WTC11 (cell line): ENCODE results near the gene ZNF397. TPM values are rescaled to one million over a fixed set of nuclear protein-coding genes. Genes with fewer than 3 reads are reported as not detected.

Experiments used
- ETV6 ChIP-seq: sonication (generic); formaldehyde crosslinking; IDR thresholded peaks from 2 replicates; pipeline ENCODE4 v1.8.1; 2022; ENCODE audit warnings: mild to moderate bottlenecking, missing genetic modification reagents
- GRHL2 ChIP-seq: fragments of 250-450 bp; sonication (Bioruptor Pico); IDR thresholded peaks from 2 replicates; pipeline ENCODE4 v1.8.0; 2022; ENCODE audit warnings: mild to moderate bottlenecking, moderate library complexity; ENCODE audit not compliant: insufficient replicate concordance, severe bottlenecking
- GTF2I ChIP-seq: fragments of 250-450 bp; sonication (Bioruptor Pico); conservative IDR thresholded peaks from 2 replicates; pipeline ENCODE4 v1.4.0; 2021; ENCODE audit warnings: mild to moderate bottlenecking
- IRF2 ChIP-seq: sonication (generic); formaldehyde crosslinking; IDR thresholded peaks from 2 replicates; pipeline ENCODE4 v1.8.0; 2022; ENCODE audit warnings: low read depth, missing genetic modification reagents, borderline replicate concordance
- JUN ChIP-seq: sonication (generic); formaldehyde crosslinking; IDR thresholded peaks from 2 replicates; pipeline ENCODE4 v1.8.0; 2023; ENCODE audit warnings: mild to moderate bottlenecking, missing genetic modification reagents
- KAT7 ChIP-seq: sonication (generic); formaldehyde crosslinking; IDR thresholded peaks from 2 replicates; pipeline ENCODE4 v1.8.1; 2023; ENCODE audit warnings: missing genetic modification reagents, mild to moderate bottlenecking, borderline replicate concordance
- MXD4 ChIP-seq: fragments of 250-450 bp; sonication (Bioruptor Pico); IDR thresholded peaks from 2 replicates; pipeline ENCODE4 v1.8.0; 2021; ENCODE audit warnings: mild to moderate bottlenecking, moderate library complexity, borderline replicate concordance
- MYBL2 ChIP-seq: sonication (generic); formaldehyde crosslinking; IDR thresholded peaks from 2 replicates; pipeline ENCODE4 v1.8.1; 2023; ENCODE audit warnings: mild to moderate bottlenecking, moderate library complexity, missing genetic modification reagents
- NR2C2 ChIP-seq: sonication (generic); formaldehyde crosslinking; IDR thresholded peaks from 2 replicates; pipeline ENCODE4 v1.8.0; 2022; ENCODE audit warnings: mild to moderate bottlenecking, missing genetic modification reagents
- NR3C1 ChIP-seq: sonication (generic); formaldehyde crosslinking; conservative IDR thresholded peaks from 2 replicates; pipeline ENCODE4 v1.8.1; 2023; ENCODE audit warnings: low read depth, mild to moderate bottlenecking, missing genetic modification reagents
- OVOL2 ChIP-seq: fragments of 250-450 bp; sonication (Bioruptor Pico); IDR thresholded peaks from 2 replicates; pipeline ENCODE4 v1.9.0; 2021; ENCODE audit warnings: mild to moderate bottlenecking, borderline replicate concordance
- PRRX2 ChIP-seq: fragments of 250-450 bp; sonication (Bioruptor Pico); IDR thresholded peaks from 2 replicates; pipeline ENCODE4 v1.8.0; 2021; ENCODE audit warnings: mild to moderate bottlenecking
- SP1 ChIP-seq: sonication (generic); formaldehyde crosslinking; conservative IDR thresholded peaks from 2 replicates; pipeline ENCODE4 v1.8.1; 2022; ENCODE audit warnings: missing genetic modification reagents
- TCF7 ChIP-seq: sonication (generic); formaldehyde crosslinking; IDR thresholded peaks from 2 replicates; pipeline ENCODE4 v1.8.0; 2022; ENCODE audit warnings: mild to moderate bottlenecking, low read depth, missing genetic modification reagents, moderate library complexity
- TEAD1 ChIP-seq: sonication (generic); formaldehyde crosslinking; IDR thresholded peaks from 2 replicates; pipeline ENCODE4 v1.8.0; 2022; ENCODE audit warnings: mild to moderate bottlenecking, missing genetic modification reagents
- TP53 ChIP-seq: sonication (generic); formaldehyde crosslinking; IDR thresholded peaks from 2 replicates; pipeline ENCODE4 v1.8.1; 2023; ENCODE audit warnings: mild to moderate bottlenecking, missing genetic modification reagents
- ZNF121 ChIP-seq: sonication (generic); formaldehyde crosslinking; IDR thresholded peaks from 2 replicates; pipeline ENCODE4 v1.8.0; 2023; ENCODE audit warnings: missing genetic modification reagents
- ZNF219 ChIP-seq: sonication (generic); formaldehyde crosslinking; IDR thresholded peaks from 2 replicates; pipeline ENCODE4 v1.8.0; 2023; ENCODE audit warnings: missing genetic modification reagents, mild to moderate bottlenecking, borderline replicate concordance
- ZNF671 ChIP-seq: fragments of 250-450 bp; sonication (Bioruptor Pico); IDR thresholded peaks from 2 replicates; pipeline ENCODE4 v1.8.0; 2021; ENCODE audit warnings: mild to moderate bottlenecking
- total RNA-seq: library from RNA; stranded (reverse); gene quantifications from 3 replicates; pipeline ENCODE4 v1.2.3, GENCODE V29; 2021
- TF ChIP-seq, protein P1 (sequence below): sonication (generic); formaldehyde crosslinking; IDR thresholded peaks from 2 replicates; pipeline ENCODE4 v1.8.0; 2023; ENCODE audit warnings: missing genetic modification reagents
- TF ChIP-seq, protein P2 (sequence below): sonication (generic); formaldehyde crosslinking; IDR thresholded peaks from 2 replicates; pipeline ENCODE4 v1.8.1; 2022; ENCODE audit warnings: mild to moderate bottlenecking, moderate library complexity, missing genetic modification reagents
- TF ChIP-seq, protein P3 (sequence below): fragments of 250-450 bp; sonication (Bioruptor Pico); IDR thresholded peaks from 2 replicates; pipeline ENCODE4 v1.8.0; 2021; ENCODE audit warnings: mild to moderate bottlenecking
- TF ChIP-seq, protein P4 (sequence below): fragments of 250-450 bp; sonication (Bioruptor Pico); IDR thresholded peaks from 2 replicates; pipeline ENCODE4 v1.9.0; 2021; ENCODE audit warnings: moderate library complexity, mild to moderate bottlenecking, inconsistent platforms, borderline replicate concordance
- TF ChIP-seq, protein P5 (sequence below): sonication (generic); formaldehyde crosslinking; IDR thresholded peaks from 2 replicates; pipeline ENCODE4 v1.8.0; 2023; ENCODE audit warnings: mild to moderate bottlenecking, missing genetic modification reagents
- TF ChIP-seq, protein P6 (sequence below): sonication (generic); formaldehyde crosslinking; IDR thresholded peaks from 2 replicates; pipeline ENCODE4 v1.8.1; 2023; ENCODE audit warnings: mild to moderate bottlenecking, missing genetic modification reagents, moderate library complexity
- TF ChIP-seq, protein P7 (sequence below): sonication (generic); formaldehyde crosslinking; IDR thresholded peaks from 2 replicates; pipeline ENCODE4 v1.8.1; 2023; ENCODE audit warnings: mild to moderate bottlenecking, missing genetic modification reagents
- TF ChIP-seq, protein P8 (sequence below): fragments of 250-450 bp; sonication (Bioruptor Pico); IDR thresholded peaks from 2 replicates; pipeline ENCODE4 v1.9.0; 2021; ENCODE audit warnings: mild to moderate bottlenecking
- TF ChIP-seq, protein P9 (sequence below): sonication (generic); formaldehyde crosslinking; conservative IDR thresholded peaks from 2 replicates; pipeline ENCODE4 v1.8.1; 2022; ENCODE audit warnings: mild to moderate bottlenecking, missing genetic modification reagents

ZNF397 gene
- total RNA-seq, 1 experiment from 2014 or later: 44.0 TPM

DNA sequence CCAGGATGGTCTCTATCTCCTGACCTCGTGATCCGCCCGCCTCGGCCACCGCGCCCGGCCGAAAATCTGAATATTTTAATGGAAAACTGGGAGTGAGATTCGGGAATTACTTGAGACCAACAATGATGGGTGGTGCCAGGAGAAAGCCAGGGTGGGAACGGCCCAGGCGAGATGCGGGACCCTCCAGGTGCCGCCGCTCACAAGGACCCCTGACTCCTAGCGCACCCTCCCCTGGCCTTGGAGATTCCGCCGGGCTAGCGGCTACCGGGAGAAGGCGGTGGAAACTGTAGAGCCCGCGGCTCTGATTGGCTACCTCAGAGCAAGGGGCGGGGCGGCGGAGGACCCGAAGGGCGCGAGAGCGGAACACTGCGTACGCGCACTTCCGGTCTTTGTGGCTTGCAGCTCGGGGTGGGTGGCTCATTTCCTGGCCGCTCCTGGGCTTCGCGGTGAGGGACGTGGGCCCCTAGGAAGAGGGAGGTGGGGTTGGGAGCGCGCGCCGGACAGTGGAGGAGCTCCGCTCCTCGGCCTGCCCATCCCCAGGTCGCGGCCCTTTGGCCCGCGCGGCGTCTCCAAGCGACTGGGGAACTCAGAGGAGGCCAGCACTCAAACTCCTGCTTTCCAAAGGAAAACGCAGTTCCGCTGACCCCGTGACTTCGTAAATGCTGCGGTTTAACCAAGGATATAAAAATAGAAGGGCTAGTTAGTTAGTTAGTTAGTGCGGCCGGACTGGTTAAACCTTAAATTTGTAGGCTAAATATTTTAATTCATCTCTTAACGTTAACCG lies at the start of gene ZNF397 (continued):
- TF ChIP-seq GRHL2 (CRISPR knock-in tag) (no peak), PRRX2 (CRISPR knock-in tag) (no peak), JUN (CRISPR knock-in tag) (no peak), ZNF671 (CRISPR knock-in tag) (no peak), NR3C1 (CRISPR knock-in tag) (no peak), MYBL2 (CRISPR knock-in tag) (peak; percentile 60; the same call in 1 of the 2 replicates), OVOL2 (CRISPR knock-in tag) (no peak), SP1 (CRISPR knock-in tag) (peak; percentile 76), NR2C2 (CRISPR knock-in tag) (no peak), TEAD1 (peak; percentile 51; the same call in 1 of the 2 replicates), KAT7 (CRISPR knock-in tag) (no peak), MXD4 (CRISPR knock-in tag) (no peak), IRF2 (no peak), GTF2I (CRISPR knock-in tag) (no peak), ETV6 (peak; percentile 76; the same call in 1 of the 2 replicates), TCF7 (no peak), ZNF219 (CRISPR knock-in tag) (no peak), TP53 (CRISPR knock-in tag) (no peak), ZNF121 (CRISPR knock-in tag) (no peak)
- TF ChIP-seq, protein P1, sequence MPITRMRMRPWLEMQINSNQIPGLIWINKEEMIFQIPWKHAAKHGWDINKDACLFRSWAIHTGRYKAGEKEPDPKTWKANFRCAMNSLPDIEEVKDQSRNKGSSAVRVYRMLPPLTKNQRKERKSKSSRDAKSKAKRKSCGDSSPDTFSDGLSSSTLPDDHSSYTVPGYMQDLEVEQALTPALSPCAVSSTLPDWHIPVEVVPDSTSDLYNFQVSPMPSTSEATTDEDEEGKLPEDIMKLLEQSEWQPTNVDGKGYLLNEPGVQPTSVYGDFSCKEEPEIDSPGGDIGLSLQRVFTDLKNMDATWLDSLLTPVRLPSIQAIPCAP: no peak
- TF ChIP-seq, protein P2, sequence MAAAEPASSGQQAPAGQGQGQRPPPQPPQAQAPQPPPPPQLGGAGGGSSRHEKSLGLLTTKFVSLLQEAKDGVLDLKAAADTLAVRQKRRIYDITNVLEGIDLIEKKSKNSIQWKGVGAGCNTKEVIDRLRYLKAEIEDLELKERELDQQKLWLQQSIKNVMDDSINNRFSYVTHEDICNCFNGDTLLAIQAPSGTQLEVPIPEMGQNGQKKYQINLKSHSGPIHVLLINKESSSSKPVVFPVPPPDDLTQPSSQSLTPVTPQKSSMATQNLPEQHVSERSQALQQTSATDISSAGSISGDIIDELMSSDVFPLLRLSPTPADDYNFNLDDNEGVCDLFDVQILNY (CRISPR knock-in tag): no peak
- TF ChIP-seq, protein P3, sequence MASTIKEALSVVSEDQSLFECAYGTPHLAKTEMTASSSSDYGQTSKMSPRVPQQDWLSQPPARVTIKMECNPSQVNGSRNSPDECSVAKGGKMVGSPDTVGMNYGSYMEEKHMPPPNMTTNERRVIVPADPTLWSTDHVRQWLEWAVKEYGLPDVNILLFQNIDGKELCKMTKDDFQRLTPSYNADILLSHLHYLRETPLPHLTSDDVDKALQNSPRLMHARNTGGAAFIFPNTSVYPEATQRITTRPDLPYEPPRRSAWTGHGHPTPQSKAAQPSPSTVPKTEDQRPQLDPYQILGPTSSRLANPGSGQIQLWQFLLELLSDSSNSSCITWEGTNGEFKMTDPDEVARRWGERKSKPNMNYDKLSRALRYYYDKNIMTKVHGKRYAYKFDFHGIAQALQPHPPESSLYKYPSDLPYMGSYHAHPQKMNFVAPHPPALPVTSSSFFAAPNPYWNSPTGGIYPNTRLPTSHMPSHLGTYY: no peak
- TF ChIP-seq, protein P4, sequence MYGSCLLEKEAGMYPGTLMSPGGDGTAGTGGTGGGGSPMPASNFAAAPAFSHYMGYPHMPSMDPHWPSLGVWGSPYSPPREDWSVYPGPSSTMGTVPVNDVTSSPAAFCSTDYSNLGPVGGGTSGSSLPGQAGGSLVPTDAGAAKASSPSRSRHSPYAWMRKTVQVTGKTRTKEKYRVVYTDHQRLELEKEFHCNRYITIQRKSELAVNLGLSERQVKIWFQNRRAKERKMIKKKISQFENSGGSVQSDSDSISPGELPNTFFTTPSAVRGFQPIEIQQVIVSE (CRISPR knock-in tag): no peak
- TF ChIP-seq, protein P5, sequence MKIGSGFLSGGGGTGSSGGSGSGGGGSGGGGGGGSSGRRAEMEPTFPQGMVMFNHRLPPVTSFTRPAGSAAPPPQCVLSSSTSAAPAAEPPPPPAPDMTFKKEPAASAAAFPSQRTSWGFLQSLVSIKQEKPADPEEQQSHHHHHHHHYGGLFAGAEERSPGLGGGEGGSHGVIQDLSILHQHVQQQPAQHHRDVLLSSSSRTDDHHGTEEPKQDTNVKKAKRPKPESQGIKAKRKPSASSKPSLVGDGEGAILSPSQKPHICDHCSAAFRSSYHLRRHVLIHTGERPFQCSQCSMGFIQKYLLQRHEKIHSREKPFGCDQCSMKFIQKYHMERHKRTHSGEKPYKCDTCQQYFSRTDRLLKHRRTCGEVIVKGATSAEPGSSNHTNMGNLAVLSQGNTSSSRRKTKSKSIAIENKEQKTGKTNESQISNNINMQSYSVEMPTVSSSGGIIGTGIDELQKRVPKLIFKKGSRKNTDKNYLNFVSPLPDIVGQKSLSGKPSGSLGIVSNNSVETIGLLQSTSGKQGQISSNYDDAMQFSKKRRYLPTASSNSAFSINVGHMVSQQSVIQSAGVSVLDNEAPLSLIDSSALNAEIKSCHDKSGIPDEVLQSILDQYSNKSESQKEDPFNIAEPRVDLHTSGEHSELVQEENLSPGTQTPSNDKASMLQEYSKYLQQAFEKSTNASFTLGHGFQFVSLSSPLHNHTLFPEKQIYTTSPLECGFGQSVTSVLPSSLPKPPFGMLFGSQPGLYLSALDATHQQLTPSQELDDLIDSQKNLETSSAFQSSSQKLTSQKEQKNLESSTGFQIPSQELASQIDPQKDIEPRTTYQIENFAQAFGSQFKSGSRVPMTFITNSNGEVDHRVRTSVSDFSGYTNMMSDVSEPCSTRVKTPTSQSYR (CRISPR knock-in tag): no peak
- TF ChIP-seq, protein P6, sequence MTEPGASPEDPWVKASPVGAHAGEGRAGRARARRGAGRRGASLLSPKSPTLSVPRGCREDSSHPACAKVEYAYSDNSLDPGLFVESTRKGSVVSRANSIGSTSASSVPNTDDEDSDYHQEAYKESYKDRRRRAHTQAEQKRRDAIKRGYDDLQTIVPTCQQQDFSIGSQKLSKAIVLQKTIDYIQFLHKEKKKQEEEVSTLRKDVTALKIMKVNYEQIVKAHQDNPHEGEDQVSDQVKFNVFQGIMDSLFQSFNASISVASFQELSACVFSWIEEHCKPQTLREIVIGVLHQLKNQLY (CRISPR knock-in tag): no peak
- TF ChIP-seq, protein P7, sequence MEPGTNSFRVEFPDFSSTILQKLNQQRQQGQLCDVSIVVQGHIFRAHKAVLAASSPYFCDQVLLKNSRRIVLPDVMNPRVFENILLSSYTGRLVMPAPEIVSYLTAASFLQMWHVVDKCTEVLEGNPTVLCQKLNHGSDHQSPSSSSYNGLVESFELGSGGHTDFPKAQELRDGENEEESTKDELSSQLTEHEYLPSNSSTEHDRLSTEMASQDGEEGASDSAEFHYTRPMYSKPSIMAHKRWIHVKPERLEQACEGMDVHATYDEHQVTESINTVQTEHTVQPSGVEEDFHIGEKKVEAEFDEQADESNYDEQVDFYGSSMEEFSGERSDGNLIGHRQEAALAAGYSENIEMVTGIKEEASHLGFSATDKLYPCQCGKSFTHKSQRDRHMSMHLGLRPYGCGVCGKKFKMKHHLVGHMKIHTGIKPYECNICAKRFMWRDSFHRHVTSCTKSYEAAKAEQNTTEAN (CRISPR knock-in tag): no peak
- TF ChIP-seq, protein P8, sequence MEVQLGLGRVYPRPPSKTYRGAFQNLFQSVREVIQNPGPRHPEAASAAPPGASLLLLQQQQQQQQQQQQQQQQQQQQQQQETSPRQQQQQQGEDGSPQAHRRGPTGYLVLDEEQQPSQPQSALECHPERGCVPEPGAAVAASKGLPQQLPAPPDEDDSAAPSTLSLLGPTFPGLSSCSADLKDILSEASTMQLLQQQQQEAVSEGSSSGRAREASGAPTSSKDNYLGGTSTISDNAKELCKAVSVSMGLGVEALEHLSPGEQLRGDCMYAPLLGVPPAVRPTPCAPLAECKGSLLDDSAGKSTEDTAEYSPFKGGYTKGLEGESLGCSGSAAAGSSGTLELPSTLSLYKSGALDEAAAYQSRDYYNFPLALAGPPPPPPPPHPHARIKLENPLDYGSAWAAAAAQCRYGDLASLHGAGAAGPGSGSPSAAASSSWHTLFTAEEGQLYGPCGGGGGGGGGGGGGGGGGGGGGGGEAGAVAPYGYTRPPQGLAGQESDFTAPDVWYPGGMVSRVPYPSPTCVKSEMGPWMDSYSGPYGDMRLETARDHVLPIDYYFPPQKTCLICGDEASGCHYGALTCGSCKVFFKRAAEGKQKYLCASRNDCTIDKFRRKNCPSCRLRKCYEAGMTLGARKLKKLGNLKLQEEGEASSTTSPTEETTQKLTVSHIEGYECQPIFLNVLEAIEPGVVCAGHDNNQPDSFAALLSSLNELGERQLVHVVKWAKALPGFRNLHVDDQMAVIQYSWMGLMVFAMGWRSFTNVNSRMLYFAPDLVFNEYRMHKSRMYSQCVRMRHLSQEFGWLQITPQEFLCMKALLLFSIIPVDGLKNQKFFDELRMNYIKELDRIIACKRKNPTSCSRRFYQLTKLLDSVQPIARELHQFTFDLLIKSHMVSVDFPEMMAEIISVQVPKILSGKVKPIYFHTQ (CRISPR knock-in tag): 0 out of 2 replicates have a peak, but pooled peaks have one; percentile 48
- TF ChIP-seq, protein P9, sequence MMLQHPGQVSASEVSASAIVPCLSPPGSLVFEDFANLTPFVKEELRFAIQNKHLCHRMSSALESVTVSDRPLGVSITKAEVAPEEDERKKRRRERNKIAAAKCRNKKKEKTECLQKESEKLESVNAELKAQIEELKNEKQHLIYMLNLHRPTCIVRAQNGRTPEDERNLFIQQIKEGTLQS (CRISPR knock-in tag): no peak
